GM19452 (cell line): ENCODE results near the gene ANKS6.
"Not testable (repeated sequence)": the region's sequence is repeated elsewhere in the genome, so short reads cannot be mapped to it uniquely, and the experiment has no call there.

Source experiments
- ATAC-seq: cut with Tn5 transposase; IDR thresholded peaks from one replicate; pipeline ENCODE4 v1.9.1; 2021; ENCODE audit not compliant: unreplicated experiment

The ANKS6 gene

DNA sequence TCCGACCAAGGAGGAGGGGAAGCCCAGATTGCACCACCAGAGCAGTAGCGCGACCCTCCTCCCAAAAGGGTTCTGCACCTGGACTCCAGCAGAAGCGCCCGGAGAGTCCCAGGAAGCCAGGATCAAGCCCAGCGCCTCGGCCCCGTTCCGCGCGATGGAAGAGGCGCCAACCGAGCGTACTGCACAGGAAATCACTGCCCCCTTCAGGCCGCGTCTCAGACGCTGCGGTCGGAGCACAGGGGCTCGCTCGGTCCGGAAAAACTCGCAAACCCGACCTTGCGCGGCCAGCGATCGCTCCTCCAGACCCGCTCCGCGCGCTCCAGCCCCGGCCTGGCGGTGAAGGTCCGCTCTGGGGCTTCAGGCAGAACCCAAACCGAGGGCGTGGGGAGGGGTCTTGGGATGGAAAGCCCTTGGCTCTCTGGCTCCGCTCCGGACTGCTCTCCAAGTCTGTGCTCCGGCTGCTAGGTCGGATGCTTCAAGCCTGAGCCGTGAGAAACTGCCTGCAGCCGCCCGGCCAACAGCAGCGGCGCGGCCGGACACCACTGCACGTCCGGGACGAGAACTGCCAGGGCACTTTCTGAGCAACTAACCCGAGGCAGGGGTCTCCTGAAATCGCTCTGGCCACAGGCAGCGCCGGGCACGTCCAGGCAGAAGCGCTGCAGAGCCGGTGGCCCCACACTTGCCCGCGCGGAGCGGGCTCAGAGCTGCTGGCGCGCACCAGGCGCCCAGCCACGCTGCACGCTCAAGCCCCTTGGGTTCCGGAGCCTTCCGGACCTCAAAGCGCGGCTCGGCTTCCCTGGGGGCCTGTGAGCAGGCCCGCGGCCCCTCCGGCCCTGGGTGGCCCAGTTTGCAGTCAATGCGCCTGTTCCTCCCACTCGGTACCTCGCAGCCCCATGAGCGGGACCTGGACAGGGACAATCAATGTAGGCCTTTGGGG lies 88.9 kb downstream of the ANKS6 start:
- ATAC-seq: no peak

DNA sequence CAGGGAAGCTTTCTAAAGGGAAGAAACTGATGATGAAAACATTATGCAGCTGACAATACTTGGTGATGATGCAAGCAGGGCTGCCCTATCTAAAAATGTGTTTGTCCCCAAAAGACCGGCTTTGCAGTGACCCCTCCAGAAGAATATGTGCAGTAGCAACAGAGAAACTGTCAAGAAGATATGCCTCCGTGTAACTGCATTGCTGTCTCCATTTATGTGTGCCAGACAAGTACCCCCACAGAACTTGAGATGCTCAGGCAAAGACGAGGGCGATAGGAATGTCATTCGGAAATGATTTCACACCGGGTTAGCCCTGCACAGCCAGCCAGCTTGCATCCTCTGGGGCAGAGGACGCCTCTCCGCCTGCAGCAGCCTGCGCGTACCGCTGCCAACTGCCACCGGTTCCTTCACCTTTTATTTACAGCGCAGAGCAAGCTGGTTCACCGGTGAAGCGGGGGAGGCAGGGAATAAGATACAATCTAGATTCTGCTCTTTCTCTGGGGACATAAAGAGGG lies 89.6 kb downstream of the ANKS6 start:
- ATAC-seq: no peak

DNA sequence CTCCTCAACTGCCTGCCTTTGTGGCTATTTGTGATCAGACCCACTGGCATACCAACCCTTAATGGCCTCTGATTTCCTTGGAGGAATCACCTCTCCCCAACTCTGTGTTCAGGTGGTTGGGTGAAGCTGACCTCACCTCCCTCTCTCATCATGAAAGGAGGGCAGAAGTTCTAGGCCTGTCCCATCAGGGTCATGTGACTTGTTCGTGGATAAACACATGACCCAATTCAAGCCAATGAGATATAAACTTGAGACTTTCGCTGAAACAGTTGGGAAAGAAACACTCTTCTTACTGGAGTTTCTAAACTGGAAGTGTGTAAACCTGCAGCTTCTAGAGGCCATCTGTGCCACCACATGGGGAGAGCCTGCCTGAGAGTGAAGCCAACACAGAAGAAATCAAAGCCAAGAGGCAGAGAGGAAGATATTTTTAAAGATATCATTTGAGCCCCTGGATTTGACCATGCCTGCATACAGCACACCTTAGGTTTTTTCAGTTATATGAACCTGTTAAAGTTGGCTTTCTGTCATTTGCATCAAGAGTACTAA lies 93.4 kb downstream of the ANKS6 start:
- ATAC-seq: no peak

DNA sequence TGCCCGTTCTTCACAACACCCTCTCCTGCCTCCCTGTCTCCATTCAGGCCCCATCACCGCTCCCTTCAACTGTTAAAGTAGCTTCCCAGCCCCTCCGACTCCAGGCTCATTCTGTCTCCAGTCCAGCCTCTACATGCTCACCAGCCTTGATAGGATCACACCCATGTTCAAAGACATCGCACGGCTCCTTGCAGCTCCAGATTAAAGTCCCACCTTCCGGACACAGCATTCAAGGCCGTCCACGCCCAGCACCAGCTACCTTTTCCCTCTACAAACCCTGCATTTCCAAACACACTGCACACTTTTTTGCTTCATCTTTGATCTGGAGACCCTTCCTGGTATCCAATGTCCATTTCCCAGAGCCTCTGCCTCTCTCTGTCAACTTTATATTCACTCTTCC lies 94.0 kb downstream of the ANKS6 start:
- ATAC-seq: no peak

DNA sequence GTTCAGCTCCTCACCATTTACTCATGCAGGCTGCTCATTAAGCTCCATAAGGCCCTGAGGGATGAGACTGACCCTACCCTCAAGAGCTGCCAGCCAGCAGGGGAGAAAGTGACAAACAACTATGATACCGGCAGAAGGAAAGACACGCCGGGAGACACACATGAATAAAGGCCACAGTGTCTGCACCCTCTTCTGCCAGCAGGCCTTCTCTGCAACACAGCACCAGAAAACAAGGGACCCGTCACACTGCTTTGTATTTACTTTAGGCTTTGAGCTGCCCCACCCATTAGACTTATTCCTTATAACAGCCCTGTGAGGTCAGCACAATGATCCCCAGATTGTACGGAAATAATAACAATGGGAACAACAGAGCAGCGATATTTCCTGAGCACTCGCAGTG lies 94.8 kb downstream of the ANKS6 start:
- ATAC-seq: no peak

DNA sequence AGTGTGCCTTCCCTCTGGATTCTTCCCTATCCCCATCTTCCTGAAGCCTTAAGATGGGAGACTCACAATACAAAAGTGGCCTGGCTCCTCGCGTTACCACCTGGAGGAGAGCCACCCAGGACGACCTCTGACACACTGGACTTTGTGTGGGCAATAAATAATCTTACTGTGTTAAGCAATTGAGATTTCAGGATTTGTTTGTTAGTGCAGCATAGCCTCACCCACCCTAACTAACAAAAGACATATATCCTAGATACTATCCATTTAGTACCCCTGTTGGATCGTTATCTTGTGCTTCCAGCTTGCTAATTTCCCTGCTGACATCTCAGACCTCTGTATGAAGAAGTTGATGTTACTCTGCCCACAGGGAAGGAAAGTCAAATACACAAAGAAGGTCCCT lies 95.6 kb downstream of the ANKS6 start:
- ATAC-seq: no peak

DNA sequence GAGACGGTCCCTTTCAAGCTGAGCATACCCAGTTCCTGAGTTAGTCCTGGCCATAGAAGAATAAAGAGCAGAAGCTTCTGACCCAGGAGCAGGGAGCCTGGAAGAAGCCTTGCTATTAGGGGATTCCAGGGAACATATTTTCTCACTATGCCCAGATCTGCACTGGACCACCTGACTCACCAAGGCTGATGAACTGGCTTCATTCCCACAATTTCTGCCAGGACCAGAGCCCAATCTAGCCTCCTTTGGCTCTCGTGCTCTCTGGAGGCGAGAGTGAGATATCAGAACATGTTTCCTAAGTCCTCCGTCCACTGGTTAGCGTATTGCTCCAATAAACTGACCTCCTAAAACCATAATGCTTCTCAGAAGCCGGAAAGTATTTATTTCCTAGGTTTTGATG lies 97.5 kb downstream of the ANKS6 start:
- no peak for ATAC-seq

DNA sequence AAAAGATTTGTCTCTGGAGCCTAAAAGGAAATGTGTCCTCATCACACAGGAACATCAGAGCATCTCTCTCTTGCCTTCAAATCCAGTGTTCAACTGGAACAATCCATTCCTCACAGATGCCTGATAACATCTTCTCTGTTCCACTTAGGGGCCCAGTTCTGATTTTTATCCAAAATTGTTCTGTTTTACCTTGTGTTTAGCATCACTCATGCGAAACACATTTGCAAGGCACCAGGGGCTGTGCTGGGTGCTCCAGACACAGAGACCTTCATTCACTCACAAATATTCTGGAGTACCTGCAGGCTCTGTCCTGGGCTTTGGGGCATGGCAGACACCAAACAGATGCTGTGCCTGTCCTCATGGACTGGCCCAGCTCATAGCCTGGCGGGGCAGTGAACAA lies 101.4 kb downstream of the ANKS6 start:
- ATAC-seq: no peak

DNA sequence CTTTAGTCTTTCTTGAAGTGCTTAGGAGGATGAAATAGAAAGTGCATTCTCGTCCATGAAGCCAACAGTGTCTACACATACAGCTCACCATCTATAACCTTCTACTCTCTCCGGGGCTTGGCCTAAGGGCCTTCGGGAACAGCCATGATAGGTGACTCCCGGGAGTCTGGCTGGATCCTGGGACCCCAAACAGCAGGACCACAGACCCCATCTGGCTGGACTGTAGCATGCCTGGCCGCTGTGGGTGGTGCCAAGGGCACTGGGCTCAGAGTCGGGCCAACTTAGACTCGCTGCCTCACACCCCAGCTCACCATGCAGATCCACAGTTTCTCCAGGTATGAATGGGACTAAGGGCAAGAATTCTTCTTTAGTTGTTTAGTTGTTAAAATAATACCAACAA lies 104.0 kb downstream of the ANKS6 start:
- no peak for ATAC-seq

DNA sequence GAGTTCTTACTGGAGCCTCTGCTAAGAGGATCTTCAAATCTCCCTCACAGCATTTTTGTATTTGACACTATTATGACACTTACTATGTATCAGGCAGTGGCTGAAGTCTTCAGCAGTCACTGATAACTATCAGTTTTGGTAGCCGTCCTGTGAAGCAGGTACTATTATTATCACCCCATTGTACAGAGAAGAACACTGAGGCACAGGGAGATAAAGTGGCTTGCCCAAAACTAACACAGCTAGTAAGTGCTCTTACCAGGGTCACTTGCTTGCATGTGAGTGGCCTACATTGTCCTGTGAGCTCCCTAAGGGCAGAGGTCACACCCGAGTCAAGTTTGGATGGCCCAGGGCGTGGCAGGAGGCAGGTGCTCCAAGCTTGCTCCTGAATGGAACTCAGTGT lies 104.5 kb downstream of the ANKS6 start:
- no peak for ATAC-seq

DNA sequence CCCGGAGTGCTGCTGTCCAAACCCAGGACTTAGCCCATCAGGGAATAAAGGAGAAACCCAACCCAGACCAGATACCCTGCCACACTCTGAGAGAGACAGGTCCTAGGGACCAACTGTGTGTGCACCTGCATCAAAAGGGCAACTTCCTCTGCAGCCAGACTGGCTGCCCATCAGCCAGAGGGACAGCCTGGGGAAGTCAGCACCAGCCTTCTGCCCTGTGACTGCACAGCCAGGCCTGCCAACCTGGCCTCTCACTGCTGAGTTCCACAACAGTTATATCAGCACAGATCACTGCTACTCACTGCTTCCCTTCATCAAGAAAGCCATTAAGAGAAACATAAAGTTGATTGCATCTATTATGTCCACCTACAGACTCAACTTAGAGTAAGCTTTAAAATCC lies 105.7 kb downstream of the ANKS6 start:
- no peak for ATAC-seq

DNA sequence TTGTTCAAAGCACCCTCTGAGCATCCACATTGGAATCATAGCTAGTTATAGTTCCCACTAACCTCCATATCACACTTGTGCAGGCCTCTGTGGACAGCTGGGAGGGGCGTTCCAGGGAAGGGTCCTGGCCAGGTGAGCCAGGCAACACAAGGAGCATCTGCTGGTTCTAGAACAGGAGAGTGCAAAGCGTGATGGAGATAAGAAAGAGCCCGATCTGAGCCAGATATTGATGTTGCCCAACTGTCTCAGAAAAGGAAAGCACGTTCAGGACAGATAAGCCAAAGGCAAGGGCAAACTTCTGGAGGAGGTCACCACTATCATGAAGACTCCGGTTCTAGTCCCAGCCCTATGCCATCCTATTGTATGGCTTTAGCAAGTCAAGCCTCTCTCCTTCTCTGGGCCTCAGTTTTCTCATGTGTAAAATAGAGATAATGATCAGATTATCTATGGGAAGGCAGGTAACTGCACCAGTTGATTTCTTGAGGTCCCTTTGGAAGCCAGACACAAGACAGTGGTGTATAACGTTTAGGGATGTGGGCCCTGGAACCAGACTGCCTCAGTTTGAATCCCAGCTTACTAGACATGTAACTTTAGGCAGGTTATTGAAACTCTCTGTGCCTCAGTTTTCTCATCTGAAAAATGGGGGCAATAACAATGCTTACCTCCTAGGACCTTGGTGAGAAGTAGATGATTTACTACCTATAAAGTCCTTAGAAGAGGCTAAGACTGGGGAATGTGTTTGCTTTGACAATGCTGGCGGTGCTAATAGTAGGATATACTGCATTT lies 107.5 kb downstream of the ANKS6 start:
- ATAC-seq: no peak

DNA sequence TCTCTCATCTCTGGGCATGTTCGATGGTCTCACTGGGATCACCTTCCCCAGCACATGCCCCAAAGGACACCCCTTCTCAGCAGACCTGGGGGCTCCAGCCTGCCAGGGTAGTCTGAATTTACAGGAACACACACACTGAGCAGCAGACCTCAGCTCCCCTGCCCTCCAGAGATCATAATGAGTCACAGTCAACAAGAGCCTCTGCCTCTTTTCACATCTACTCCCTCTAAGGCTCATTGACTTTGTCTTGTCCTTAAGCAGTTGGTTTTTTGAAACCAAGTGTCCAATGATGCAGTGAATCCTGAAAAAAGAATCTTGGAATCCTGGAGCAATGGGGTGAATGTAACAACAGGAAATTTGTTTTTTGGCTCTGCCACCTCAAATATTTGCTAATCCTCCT lies 108.4 kb downstream of the ANKS6 start:
- no peak for ATAC-seq

DNA sequence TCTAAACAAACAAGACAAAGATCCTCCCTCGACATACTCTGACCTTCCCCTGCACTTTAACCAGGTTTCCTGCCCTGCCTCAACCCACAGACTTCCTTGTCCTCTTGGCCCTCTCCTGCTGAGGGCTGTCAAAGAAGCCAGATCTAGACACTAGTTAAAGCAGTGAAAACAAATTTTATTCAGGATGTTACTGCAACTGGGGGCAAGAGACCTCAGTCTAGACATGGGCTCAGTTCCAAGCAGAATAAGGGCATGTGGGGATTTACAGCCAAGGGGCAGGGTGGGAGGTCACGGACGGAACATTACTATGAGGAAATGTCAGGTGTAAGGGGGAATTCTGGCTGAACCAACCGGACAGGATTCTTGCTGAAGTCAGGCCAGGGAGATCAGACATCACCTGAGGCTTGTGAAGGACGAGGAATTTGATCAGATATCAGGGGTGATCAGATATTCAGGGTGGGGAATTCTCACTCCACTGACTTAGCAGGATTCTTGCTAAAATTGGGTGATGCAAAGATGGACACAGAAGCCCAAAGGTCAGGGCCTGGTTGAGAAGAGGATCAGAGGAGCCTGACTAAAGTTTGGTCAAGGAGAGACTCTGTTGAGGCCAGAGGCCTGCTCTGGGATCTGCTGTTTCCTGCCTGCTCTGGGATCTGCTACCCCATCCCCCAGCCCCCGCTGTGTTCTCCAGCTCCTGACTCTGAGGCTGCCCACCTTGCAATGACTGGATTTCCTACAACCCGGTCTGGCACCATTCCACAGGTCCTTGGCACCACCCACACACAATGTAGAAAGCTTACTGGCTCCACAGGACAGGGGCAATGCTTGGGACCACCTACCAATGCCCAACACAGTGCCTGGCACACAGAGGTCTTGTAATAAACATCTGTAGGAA lies 109.1 kb downstream of the ANKS6 start:
- no peak for ATAC-seq

DNA sequence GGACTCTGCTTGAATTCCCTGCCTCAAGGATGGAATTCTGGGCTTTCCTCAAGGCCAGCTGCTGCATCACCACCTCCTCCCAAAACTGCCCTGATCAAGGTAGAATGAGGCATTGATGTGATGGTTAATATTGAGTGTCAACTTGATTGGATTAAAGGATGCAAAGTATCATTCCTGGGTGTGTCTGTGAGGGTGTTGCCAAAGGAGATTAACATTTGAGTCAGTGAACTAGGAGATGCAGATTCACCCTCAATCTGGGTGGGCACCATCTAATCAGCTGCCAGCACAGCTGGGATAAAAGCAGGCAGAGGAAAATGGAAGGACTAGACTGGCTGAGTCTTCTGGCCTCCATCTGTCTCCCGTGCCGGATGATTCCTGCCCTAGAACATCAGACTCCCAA lies 111.5 kb downstream of the ANKS6 start:
- ATAC-seq: not testable (repeated sequence)
